Cardiac fibroblast (primary cell): ENCODE data around the gene PEA15.
A peak's percentile ranks its signal among the peaks of the same experiment; 100 is the strongest.

ENCODE experiments used
- DNase-seq, 2 donors: peaks; one replicate each; pipeline versions ENCODE4 v3.0.0 to v3.0.0-alpha.2; 2010; ENCODE audit warnings: low read depth in 2 of 2
- H3K4me3 ChIP-seq, 2 donors: replicated peaks in 1 of 2; 1 replicate in 1 of 2; 2 replicates in 1 of 2; pipeline ENCODE4 v1.5.1; 2011; ENCODE audit warnings: low read depth in 2 of 2, low read length in 2 of 2, mild to moderate bottlenecking in 2 of 2, moderate library complexity in 1 of 2
- CTCF ChIP-seq: IDR thresholded peaks from one replicate; pipeline ENCODE4 v1.5.1; 2011; ENCODE audit warnings: low read depth, mild to moderate bottlenecking, low read length, inconsistent platforms

The PEA15 gene

GRCh38 chr1:160256396-160257046, 51.3 kb downstream of the PEA15 start:
- peak; percentile 77 to 84 for DNase-seq
- TF ChIP-seq CTCF = no peak
- no peak overlapping the region for H3K4me3 ChIP-seq

GRCh38 chr1:160257411-160258015, 52.3 kb downstream of the PEA15 start:
- DNase-seq = no peak
- H3K4me3 ChIP-seq = no peak overlapping the region
- no peak for TF ChIP-seq CTCF

- H3K4me3 ChIP-seq = no peak overlapping the region
- DNase-seq = no peak
- no peak for TF ChIP-seq CTCF
Measured at GRCh38 chr1:160258177-160258798, 53.1 kb downstream of the PEA15 start.

GRCh38 chr1:160260406-160261382, 55.5 kb downstream of the PEA15 start:
- H3K4me3 ChIP-seq = peak overlapping the region; percentile 98 to 99
- no peak for TF ChIP-seq CTCF
- DNase-seq = peak; percentile 87 to 92

- DNase-seq = peak; percentile 68 to 89
- H3K4me3 ChIP-seq = peak overlapping the region; percentile 98 to 99
- TF ChIP-seq CTCF = no peak
Measured at GRCh38 chr1:160261556-160261892, 56.3 kb downstream of the PEA15 start.

- no peak for TF ChIP-seq CTCF
- peak; percentile 98 to 99 for DNase-seq
- H3K4me3 ChIP-seq = peak within 1 kb of the TSS; percentile 98 to 99
Measured at GRCh38 chr1:160261893-160262794, 57.0 kb downstream of the PEA15 start, which contains the start of gene DCAF8. TSS of gene DCAF8 (minus strand) at chr1:160262549. CDS start at chr1:160244008, 18,541 bp downstream.
